Activated CD4-positive, alpha-beta T cell treated with anti-CD3 and anti-CD28 coated beads for 36 hours (primary cell): Measurements from ENCODE around the gene HBG2. TPM values are rescaled to one million over a fixed set of nuclear protein-coding genes. Genes with fewer than 3 reads are reported as not detected.
"Not testable (repeated sequence)": the region's sequence is repeated elsewhere in the genome, so short reads cannot be mapped to it uniquely, and the experiment has no call there.

Experiments
- ATAC-seq: fragments of 200-7000 bp; cut with Tn5 transposase; one replicate; pipeline ENCODE4 v1.10.0; 2021; ENCODE audit warnings: mild to moderate bottlenecking, moderate library complexity
- CTCF ChIA-PET: fragments of 350-600 bp; sonication (Branson Sonifier 250); formaldehyde crosslinking; loops from one replicate; lab custom pipeline; 2021; ENCODE audit warnings: antibody characterized with exemption; lab: Charles Lee
- POLR2A ChIA-PET: fragments of 350-600 bp; sonication (Branson Sonifier 250); formaldehyde crosslinking; loops from one replicate; lab custom pipeline; 2021; ENCODE audit warnings: antibody characterized with exemption, inconsistent platforms; lab: Charles Lee
- DNase-seq: peaks from one replicate; pipeline ENCODE4 v3.0.0-alpha.2; 2020
- H3K27ac Mint-ChIP-seq: one replicate; pipeline ENCODE4 v1.8.0; 2021; ENCODE audit warnings: mixed read lengths
- H3K27me3 Mint-ChIP-seq: one replicate; pipeline ENCODE4 v1.8.0; 2021; ENCODE audit warnings: mixed read lengths
- H3K36me3 Mint-ChIP-seq: one replicate; pipeline ENCODE4 v1.8.0; 2021; ENCODE audit warnings: low read depth, mixed read lengths
- H3K4me1 Mint-ChIP-seq: one replicate; pipeline ENCODE4 v1.8.0; 2021; ENCODE audit warnings: mixed read lengths
- H3K4me3 Mint-ChIP-seq: one replicate; pipeline ENCODE4 v1.8.0; 2021; ENCODE audit warnings: mild to moderate bottlenecking, moderate library complexity, mixed read lengths
- H3K9me3 Mint-ChIP-seq: one replicate; pipeline ENCODE4 v1.8.0; 2021; ENCODE audit warnings: low read depth, mixed read lengths
- intact Hi-C, 2 experiments: fragments of 100-400 bp; cut with DNase I in 1 of 2; cut with micrococcal nuclease in 1 of 2; formaldehyde crosslinking; loops; one replicate each; pipeline versions ENCODE4 v1.14.2 to v1.15.1; 2022 to 2024; cut with DNase I, micrococcal nuclease
- total RNA-seq, 2 experiments: library from RNA; stranded (reverse); gene quantifications; one replicate each; pipeline ENCODE4 v1.2.3, GENCODE V29; 2021

Gene HBG2
- not detected for total RNA-seq

DNA sequence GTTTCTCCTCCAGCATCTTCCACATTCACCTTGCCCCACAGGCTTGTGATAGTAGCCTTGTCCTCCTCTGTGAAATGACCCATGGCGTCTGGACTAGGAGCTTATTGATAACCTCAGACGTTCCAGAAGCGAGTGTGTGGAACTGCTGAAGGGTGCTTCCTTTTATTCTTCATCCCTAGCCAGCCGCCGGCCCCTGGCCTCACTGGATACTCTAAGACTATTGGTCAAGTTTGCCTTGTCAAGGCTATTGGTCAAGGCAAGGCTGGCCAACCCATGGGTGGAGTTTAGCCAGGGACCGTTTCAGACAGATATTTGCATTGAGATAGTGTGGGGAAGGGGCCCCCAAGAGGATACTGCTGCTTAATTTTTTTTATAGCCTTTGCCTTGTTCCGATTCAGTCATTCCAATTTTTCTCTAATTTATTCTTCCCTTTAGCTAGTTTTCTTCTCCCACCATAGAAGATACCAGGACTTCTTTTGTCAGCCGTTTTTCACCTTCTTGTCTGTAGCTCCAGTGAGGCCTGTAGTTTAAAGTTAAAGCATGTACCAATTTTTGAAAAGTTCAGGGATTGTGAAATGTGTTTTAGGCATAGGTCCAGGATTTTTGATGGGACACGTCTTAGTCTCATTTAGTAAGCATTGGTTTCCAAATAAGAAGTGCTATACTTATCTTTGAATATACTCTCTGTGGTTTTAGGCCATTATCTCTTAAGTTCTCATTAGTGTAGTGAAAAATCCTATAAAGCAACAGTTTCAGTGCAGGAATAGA is at the start of gene HBG2:
Gene HBG2, minus strand, starts transcription at position 136 of the 768 bp plus-strand sequence. Its CDS starts 53 bp downstream, at position 83.
- H3K9me3 Mint-ChIP-seq, H3K4me3 Mint-ChIP-seq, H3K27me3 Mint-ChIP-seq, H3K36me3 Mint-ChIP-seq, CTCF ChIA-PET, intact Hi-C loops, H3K27ac Mint-ChIP-seq, ATAC-seq, H3K4me1 Mint-ChIP-seq, POLR2A ChIA-PET, DNase-seq: not testable (repeated sequence)

- POLR2A ChIA-PET = no interaction called here
- intact Hi-C loops = no loop called here
- Mint-ChIP-seq H3K27ac (no peak overlapping the region), H3K9me3 (no peaks in the 10 kb centered on the region), H3K36me3 (no peaks in the 10 kb centered on the region), H3K27me3 (peaks cover 8% of the 10 kb centered on the region), H3K4me3 (no peak overlapping the region), H3K4me1 (no peaks in the 10 kb centered on the region)
- CTCF ChIA-PET = interaction anchor here (0.6 kb wide), 2 partner anchors 15 to 36 kb away, joined by 3 read pairs; no protein-coding TSS in a partner anchor
- DNase-seq (no peak), ATAC-seq (no peak)
Observed at GRCh38 chr11:5304046-5304445, 49.5 kb upstream of the HBG2 start.

DNA sequence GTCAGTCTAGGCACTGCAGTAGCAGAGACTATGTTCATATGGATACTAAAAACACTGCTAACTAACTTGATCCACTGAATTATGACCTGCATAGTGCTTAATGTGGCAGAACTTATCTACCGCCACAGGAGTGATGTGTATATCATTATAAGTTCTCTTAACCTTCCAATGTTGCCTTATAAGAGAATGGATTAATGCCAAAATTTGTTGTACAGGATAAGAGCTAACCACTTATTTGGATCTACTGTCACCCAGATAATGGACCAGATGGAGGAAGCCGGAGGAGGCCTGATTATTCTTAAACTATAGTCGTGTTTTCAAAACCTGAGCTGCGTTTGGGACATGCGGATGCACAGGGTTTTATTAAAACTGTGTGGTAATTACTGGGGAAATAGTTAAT is 49.0 kb upstream of the HBG2 start:
- CTCF ChIA-PET = interaction anchor here (0.6 kb wide), 1 partner anchor 35 kb away, joined by 3 read pairs; no protein-coding TSS in a partner anchor
- Mint-ChIP-seq H3K36me3 (no peaks in the 10 kb centered on the region), H3K4me3 (no peak overlapping the region), H3K4me1 (no peaks in the 10 kb centered on the region), H3K9me3 (no peaks in the 10 kb centered on the region), H3K27me3 (peaks cover 8% of the 10 kb centered on the region), H3K27ac (no peak overlapping the region)
- DNase-seq (no peak), ATAC-seq (no peak)
- POLR2A ChIA-PET = no interaction called here
- intact Hi-C loops = no loop called here

DNA sequence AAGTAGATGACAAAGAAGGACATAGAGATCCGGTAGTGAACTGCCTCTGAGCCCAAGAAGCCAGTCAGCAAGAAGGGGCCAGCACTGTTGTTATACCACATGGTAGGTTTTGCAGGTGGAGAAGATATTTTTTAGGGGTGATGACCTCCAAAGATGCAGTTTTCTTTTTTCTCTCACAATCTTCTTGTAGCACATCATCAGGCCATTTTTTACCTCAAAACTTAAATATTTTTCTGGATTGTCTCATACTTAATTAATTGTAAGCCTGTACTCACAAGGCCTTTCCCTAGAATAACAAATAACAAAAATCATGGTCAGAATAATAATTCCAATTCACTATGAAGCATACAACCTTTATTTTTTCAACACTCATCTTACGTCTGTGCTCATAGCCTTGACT is 47.3 kb upstream of the HBG2 start, which contains the start of gene OR51B4:
Gene OR51B4, minus strand, starts transcription at position 101 of the 400 bp plus-strand sequence. Its CDS starts 0 bp downstream, at position 101.
- intact Hi-C loops = no loop called here
- Mint-ChIP-seq H3K4me3 (no peak within 1 kb of the TSS), H3K27me3 (peaks cover 12% of the 10 kb centered on the region), H3K27ac (no peak within 1 kb of the TSS), H3K4me1 (no peaks in the 10 kb centered on the region), H3K9me3 (no peaks in the 10 kb centered on the region), H3K36me3 (no peaks in the 10 kb centered on the region)
- ATAC-seq (no peak), DNase-seq (no peak)
- ChIA-PET POLR2A (no interaction called here), CTCF (no interaction called here)

- no peaks in the 10 kb centered on the region for H3K4me1 Mint-ChIP-seq
Observed at GRCh38 chr11:5300251-5300650, 45.7 kb upstream of the HBG2 start.

GRCh38 chr11:5298451-5298850 is 43.9 kb upstream of the HBG2 start:
- H3K27ac Mint-ChIP-seq = no peak overlapping the region
- no peak overlapping the region for H3K4me3 Mint-ChIP-seq
- peaks cover 10% of the 10 kb centered on the region for H3K27me3 Mint-ChIP-seq
- ChIA-PET CTCF (no interaction called here), POLR2A (no interaction called here)
- no peaks in the 10 kb centered on the region for H3K36me3 Mint-ChIP-seq
- DNase-seq = no peak
- H3K9me3 Mint-ChIP-seq = no peaks in the 10 kb centered on the region
- ATAC-seq = no peak
- intact Hi-C loops = no loop called here
- H3K4me1 Mint-ChIP-seq = no peaks in the 10 kb centered on the region

More at GRCh38 chr11:5300251-5300650, 45.7 kb upstream of the HBG2 start:
- Mint-ChIP-seq H3K9me3 (no peaks in the 10 kb centered on the region), H3K36me3 (no peaks in the 10 kb centered on the region), H3K27ac (no peak overlapping the region), H3K27me3 (peaks cover 10% of the 10 kb centered on the region), H3K4me3 (no peak overlapping the region)
- ChIA-PET CTCF (interaction anchor here (1.5 kb wide), 1 partner anchor 10 kb away, joined by 4 read pairs; no protein-coding TSS in a partner anchor), POLR2A (no interaction called here)
- ATAC-seq (no peak), DNase-seq (no peak)
- intact Hi-C loops = no loop called here

DNA sequence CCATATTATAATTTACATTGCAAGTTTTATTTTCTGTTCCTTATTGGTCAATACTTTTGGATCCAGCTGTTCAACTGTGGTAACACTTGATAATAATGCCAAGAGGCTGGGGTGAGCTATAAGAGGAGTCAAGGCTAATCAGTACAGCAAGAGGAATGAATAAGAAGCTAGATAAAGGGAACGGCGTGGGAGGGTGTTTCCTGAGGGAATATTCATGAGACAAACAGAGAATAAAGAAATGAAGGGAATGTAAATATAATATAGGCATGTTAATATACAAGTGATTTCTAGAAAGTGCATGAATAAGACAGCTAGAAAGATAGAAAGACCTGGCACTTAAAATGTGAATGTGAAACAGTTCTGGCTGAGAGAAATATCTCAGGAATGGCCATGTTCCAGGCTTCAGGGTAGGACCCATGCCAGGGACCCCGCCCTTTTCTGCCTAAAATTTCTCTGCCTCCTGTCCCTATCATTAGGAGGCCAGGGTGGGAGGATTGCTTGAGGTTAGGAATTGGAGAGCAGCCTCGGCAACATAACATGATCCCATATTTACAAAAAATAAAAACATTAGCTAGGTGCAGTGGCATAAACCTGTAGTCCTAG is 43.2 kb upstream of the HBG2 start:
- Mint-ChIP-seq H3K4me1 (no peaks in the 10 kb centered on the region), H3K36me3 (no peaks in the 10 kb centered on the region), H3K9me3 (no peaks in the 10 kb centered on the region), H3K27ac (no peak overlapping the region), H3K4me3 (no peak overlapping the region), H3K27me3 (peaks cover 9% of the 10 kb centered on the region)
- POLR2A ChIA-PET = no interaction called here
- CTCF ChIA-PET = no interaction called here
- DNase-seq = no peak
- intact Hi-C loops = no loop called here
- no peak for ATAC-seq

DNA sequence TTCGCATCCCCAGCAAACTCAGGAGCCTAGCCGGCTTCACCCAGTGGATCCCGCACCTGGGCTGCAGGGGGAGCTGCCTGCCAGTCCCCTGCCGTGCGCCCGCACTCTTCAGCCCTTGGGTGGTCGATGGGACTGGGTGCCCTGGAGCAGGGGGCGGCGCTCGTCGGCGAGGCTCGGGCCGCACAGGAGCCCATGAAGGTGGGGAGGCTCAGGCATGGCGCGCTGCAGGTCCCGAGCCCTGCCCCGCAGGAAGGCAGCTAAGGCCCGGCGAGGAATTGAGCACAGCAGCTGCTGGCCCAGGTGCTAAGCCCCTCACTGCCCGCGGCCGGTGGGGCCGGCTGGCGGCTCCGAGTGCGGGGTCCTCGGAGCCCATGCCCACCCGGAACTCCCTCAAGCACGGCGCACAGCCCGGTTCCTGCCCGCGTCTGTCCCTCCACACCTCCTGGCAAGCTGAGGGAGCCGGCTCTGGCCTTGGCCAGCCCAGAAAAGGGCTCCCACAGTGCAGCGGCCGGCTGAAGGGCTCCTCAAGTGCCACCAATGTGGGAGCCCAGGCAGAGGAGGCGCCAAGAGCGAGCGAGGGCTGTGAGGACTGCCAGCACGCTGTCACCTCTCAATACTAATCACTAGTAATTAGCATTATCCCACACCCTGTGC is 39.9 kb upstream of the HBG2 start:
- DNase-seq, H3K27ac Mint-ChIP-seq, H3K4me1 Mint-ChIP-seq, H3K9me3 Mint-ChIP-seq, H3K36me3 Mint-ChIP-seq, H3K4me3 Mint-ChIP-seq, POLR2A ChIA-PET, CTCF ChIA-PET, H3K27me3 Mint-ChIP-seq, intact Hi-C loops, ATAC-seq: not testable (repeated sequence)

GRCh38 chr11:5293028-5293427 is 38.4 kb upstream of the HBG2 start:
- peaks cover 5% of the 10 kb centered on the region for H3K27me3 Mint-ChIP-seq
- CTCF ChIA-PET = no interaction called here
- no peak overlapping the region for H3K27ac Mint-ChIP-seq
- H3K4me1 Mint-ChIP-seq = no peaks in the 10 kb centered on the region
- H3K9me3 Mint-ChIP-seq = no peaks in the 10 kb centered on the region
- H3K4me3 Mint-ChIP-seq = no peak overlapping the region
- no peak for ATAC-seq
- no peaks in the 10 kb centered on the region for H3K36me3 Mint-ChIP-seq
- DNase-seq = no peak
- intact Hi-C loops = no loop called here
- POLR2A ChIA-PET = no interaction called here

DNA sequence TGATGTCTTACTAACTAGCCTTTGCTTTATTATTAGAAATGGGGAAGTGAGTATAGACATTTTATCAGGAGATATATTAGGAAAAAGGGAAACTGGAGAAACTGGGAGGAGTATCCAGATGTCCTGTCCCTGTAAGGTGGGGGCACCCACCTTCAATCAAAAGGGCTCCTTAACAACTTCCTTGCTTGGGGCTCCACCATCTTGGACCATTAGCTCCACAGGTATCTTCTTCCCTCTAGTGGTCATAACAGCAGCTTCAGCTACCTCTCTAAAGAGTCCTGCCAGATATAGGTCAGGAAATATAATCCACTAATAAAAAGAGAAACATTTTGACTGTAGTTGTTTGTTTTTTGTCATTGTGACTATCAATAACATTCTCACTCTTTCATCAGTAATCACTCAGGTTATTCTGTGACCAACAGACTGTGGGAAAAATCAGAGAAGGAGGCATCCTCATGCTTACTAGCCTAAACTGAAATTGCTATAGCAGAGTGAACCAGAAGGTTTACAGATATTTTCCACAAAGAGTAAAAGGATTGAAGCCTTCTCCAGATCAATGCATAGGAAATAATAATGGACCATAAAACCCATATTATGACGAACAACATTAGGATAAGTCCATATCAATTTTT is 36.7 kb upstream of the HBG2 start:
- Mint-ChIP-seq H3K4me3 (no peak overlapping the region), H3K27ac (no peak overlapping the region), H3K9me3 (no peaks in the 10 kb centered on the region), H3K36me3 (no peaks in the 10 kb centered on the region), H3K27me3 (no peaks in the 10 kb centered on the region), H3K4me1 (no peaks in the 10 kb centered on the region)
- ChIA-PET CTCF (interaction anchor here (0.5 to 1.2 kb wide), 2 partner anchors 9 to 20 kb away, joined by 4 read pairs; no protein-coding TSS in a partner anchor), POLR2A (no interaction called here)
- intact Hi-C loops = loop anchor here (1.0 kb wide), 1 partner anchor 167 kb away; no protein-coding TSS in a partner anchor
- ATAC-seq (peak; percentile 57), DNase-seq (no peak)

DNA sequence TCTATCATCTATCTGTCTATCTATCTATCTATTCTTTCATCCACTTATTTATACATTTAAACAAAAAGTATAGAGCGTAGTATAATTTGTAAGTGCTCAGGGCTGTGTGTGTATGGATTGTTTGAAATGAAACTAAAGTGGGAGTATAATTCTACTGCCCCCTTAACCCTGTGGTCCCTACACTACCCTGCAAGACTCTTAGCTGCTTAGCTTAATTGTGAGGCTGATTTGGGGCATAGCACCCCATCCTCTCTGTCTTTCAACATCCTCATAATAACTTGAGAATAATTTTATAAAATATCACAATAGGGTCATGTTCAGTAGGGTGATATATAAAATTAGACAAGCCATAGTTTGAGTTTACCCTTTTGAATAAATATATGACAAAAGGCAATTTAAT is 35.5 kb upstream of the HBG2 start:
- H3K4me3 Mint-ChIP-seq = no peak overlapping the region
- H3K27me3 Mint-ChIP-seq = no peaks in the 10 kb centered on the region
- no peaks in the 10 kb centered on the region for H3K36me3 Mint-ChIP-seq
- CTCF ChIA-PET = interaction anchor here (0.7 to 1.2 kb wide), 2 partner anchors 10 to 91 kb away, joined by 3 to 4 read pairs; no protein-coding TSS in a partner anchor
- DNase-seq = no peak
- no peaks in the 10 kb centered on the region for H3K9me3 Mint-ChIP-seq
- ATAC-seq = no peak
- POLR2A ChIA-PET = no interaction called here
- no peaks in the 10 kb centered on the region for H3K4me1 Mint-ChIP-seq
- intact Hi-C loops = no loop called here
- no peak overlapping the region for H3K27ac Mint-ChIP-seq
